Mesenteric fat pad (tissue), 1 donor: Measurements from ENCODE around the gene ZC2HC1B. TPM values are rescaled to one million over a fixed set of nuclear protein-coding genes. Genes with fewer than 3 reads are reported as not detected.
"Not testable (repeated sequence)": the region's sequence is repeated elsewhere in the genome, so short reads cannot be mapped to it uniquely, and the experiment has no call there.

Source experiments
- DNase-seq: peaks from one replicate; pipeline ENCODE4 v3.0.0-alpha.2; 2020; ENCODE audit warnings: low spot score
- long read RNA-seq: library from polyadenylated mRNA; unstranded; transcript quantifications from one replicate; pipeline ENCODE4 v2.0.0, GENCODE V29; 2020
- total RNA-seq: library from RNA; stranded (reverse); fragmentation: NEBNext Ultra II Directional; extraction: Animal tissue kit (Norgen Biotek cat#: 25700); gene quantifications from one replicate; pipeline ENCODE4 v1.2.1, GENCODE V29; 2021
- donor health status: DM: yes; HTN: yes; CAD: no.

Gene ZC2HC1B
- total RNA-seq = not detected
- long read RNA-seq = 0 reads

- no peak for DNase-seq
These were observed at the start of gene ZC2HC1B for GRCh38 chr6:143864234-143864633. Gene ZC2HC1B, plus strand, starts transcription at chr6:143864474. Its CDS starts 66 bp downstream, at chr6:143864540.

- no peak for DNase-seq
These were observed 46.7 kb upstream of the ZC2HC1B start for GRCh38 chr6:143817621-143818020.

GRCh38 chr6:143821359-143821758, 42.9 kb upstream of the ZC2HC1B start:
- DNase-seq = no peak

GRCh38 chr6:143822584-143823024, 41.7 kb upstream of the ZC2HC1B start:
- DNase-seq = no peak

- no peak for DNase-seq
These were observed 40.7 kb upstream of the ZC2HC1B start for GRCh38 chr6:143823548-143823947.

- DNase-seq = no peak
These were observed 35.7 kb upstream of the ZC2HC1B start for GRCh38 chr6:143828572-143828971.

- no peak for DNase-seq
These were observed 28.1 kb upstream of the ZC2HC1B start for GRCh38 chr6:143836150-143836549.

- DNase-seq = no peak
These were observed 25.9 kb upstream of the ZC2HC1B start for GRCh38 chr6:143838395-143838794.

GRCh38 chr6:143839196-143839595, 25.1 kb upstream of the ZC2HC1B start:
- DNase-seq = no peak

- DNase-seq = no peak
These were observed 23.5 kb upstream of the ZC2HC1B start for GRCh38 chr6:143840595-143841265.

GRCh38 chr6:143842461-143842901, 21.8 kb upstream of the ZC2HC1B start:
- no peak for DNase-seq

- peak; percentile 98 for DNase-seq
These were observed 21.2 kb upstream of the ZC2HC1B start, which contains the start of gene LTV1 for GRCh38 chr6:143842902-143843676. Gene LTV1, plus strand, starts transcription at chr6:143843338. Its CDS starts 140 bp downstream, at chr6:143843478.

GRCh38 chr6:143843677-143843999, 20.6 kb upstream of the ZC2HC1B start:
- DNase-seq = no peak

- DNase-seq = no peak
These were observed 20.3 kb upstream of the ZC2HC1B start for GRCh38 chr6:143844006-143844405.

GRCh38 chr6:143845033-143845432, 19.2 kb upstream of the ZC2HC1B start:
- no peak for DNase-seq

GRCh38 chr6:143851706-143852105, 12.6 kb upstream of the ZC2HC1B start:
- not testable (repeated sequence) for DNase-seq

- not testable (repeated sequence) for DNase-seq
These were observed 9.2 kb upstream of the ZC2HC1B start for GRCh38 chr6:143855057-143855456.

- DNase-seq = not testable (repeated sequence)
These were observed 7.5 kb upstream of the ZC2HC1B start for GRCh38 chr6:143856762-143857161.

GRCh38 chr6:143857651-143858050, 6.6 kb upstream of the ZC2HC1B start:
- DNase-seq = no peak

GRCh38 chr6:143859891-143860660, 4.2 kb upstream of the ZC2HC1B start:
- DNase-seq = no peak

GRCh38 chr6:143863771-143864170, 503 bp upstream of the ZC2HC1B start:
- DNase-seq = no peak

GRCh38 chr6:143867236-143867635, 3.0 kb downstream of the ZC2HC1B start:
- DNase-seq = no peak
